Epithelial cell of prostate (primary cell): ENCODE results near the gene SDK1.

ENCODE experiments used
- DNase-seq: peaks from one replicate; pipeline ENCODE4 v3.0.0-alpha.2; 2011; ENCODE audit warnings: low read depth, low spot score
- H3K27ac ChIP-seq: fragments of 450-650 bp; 2 replicates; pipeline ENCODE4 v1.5.1; 2017; ENCODE audit warnings: mild to moderate bottlenecking

Gene SDK1

GRCh38 chr7:3987426-3987927 is 686.4 kb downstream of the SDK1 start:
- DNase-seq, result no peak
- H3K27ac ChIP-seq, result no peak overlapping the region

GRCh38 chr7:3989723-3990122 is 688.7 kb downstream of the SDK1 start:
- DNase-seq, result no peak
- H3K27ac ChIP-seq, result no peak overlapping the region

DNA sequence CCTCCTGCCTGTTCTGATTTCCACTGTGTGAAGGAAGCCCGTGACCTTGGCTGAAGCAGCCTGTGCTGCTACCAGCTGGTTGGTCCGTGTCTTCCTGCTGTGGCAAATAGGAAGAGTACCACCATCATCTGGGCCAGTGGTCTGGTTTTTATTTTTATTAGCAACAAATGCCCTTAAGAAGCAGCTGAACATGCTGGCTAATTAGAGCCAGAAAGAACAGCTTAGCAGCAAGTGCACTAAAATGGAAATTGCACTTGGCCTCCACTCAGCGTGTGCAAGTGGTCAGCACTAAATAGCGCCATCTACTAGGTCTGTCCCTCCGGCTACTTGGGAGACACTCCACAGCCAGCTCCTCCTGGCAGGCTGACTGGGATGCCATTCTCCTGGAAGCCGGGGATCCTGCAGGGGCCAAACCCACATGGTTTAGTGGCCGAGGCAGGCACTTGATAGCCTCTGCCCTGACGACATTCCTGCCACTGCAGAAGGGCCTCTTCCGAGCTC is 690.7 kb downstream of the SDK1 start:
- H3K27ac ChIP-seq, result no peak overlapping the region
- no peak for DNase-seq

GRCh38 chr7:3992841-3993240 is 691.8 kb downstream of the SDK1 start:
- no peak overlapping the region for H3K27ac ChIP-seq
- no peak for DNase-seq

- no peak for DNase-seq
- no peak overlapping the region for H3K27ac ChIP-seq
Measured at GRCh38 chr7:3994764-3995163, 693.7 kb downstream of the SDK1 start.

DNA sequence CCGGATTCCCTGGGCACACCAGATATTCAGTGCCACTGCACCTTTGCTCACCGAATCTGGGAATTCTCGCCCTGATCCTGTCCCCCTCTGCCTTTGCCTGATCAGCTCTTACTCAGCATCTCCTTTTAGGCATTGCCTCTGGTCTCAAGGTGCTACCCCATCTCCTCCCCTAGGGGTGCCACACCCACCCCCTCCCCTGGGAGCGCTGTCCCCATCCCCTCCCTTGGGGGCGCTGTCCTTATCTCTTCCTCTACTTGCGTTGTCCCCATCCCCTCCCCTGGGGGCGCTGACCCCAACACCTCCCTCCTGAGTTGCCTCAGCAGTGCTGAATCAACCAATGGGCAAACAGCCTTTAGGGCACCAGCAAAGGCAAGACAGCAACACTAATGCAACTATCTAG is 694.1 kb downstream of the SDK1 start:
- no peak overlapping the region for H3K27ac ChIP-seq

DNA sequence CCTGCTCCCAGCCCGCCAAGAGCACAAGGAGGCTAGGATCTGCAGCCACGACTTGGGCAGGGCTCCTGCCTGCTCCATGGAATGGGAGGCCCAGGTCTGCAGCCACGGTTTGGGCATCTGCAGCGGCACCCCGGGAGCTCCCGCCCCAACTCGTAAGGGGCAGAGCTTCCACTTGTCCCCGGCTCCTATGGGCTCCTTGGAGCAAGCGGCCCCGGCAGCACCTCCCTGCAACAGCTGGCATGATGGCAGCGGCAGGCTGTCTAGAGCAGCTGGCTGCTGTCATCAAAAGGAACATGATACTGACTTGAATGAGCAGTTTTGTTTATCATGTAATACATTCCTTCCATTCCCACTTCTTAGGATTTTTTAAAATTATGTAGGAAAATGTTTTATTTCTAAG is 697.0 kb downstream of the SDK1 start:
- H3K27ac ChIP-seq, result no peak overlapping the region
- DNase-seq, result no peak

More for the DNA sequence above, 694.1 kb downstream of the SDK1 start:
- no peak for DNase-seq

GRCh38 chr7:4000139-4000538 is 699.1 kb downstream of the SDK1 start:
- H3K27ac ChIP-seq, result no peak overlapping the region
- DNase-seq, result no peak

GRCh38 chr7:4000934-4001333 is 699.9 kb downstream of the SDK1 start:
- H3K27ac ChIP-seq, result no peak overlapping the region
- DNase-seq, result no peak

- H3K27ac ChIP-seq, result no peak overlapping the region
Measured at GRCh38 chr7:4001742-4002141, 700.7 kb downstream of the SDK1 start.

GRCh38 chr7:4003503-4003902 is 702.5 kb downstream of the SDK1 start:
- no peak for DNase-seq
- H3K27ac ChIP-seq, result no peak overlapping the region

More at GRCh38 chr7:4001742-4002141, 700.7 kb downstream of the SDK1 start:
- DNase-seq, result no peak

- DNase-seq, result peak; percentile 26
- H3K27ac ChIP-seq, result peak overlapping the region; percentile 33
Measured at GRCh38 chr7:4006687-4007086, 705.6 kb downstream of the SDK1 start.

DNA sequence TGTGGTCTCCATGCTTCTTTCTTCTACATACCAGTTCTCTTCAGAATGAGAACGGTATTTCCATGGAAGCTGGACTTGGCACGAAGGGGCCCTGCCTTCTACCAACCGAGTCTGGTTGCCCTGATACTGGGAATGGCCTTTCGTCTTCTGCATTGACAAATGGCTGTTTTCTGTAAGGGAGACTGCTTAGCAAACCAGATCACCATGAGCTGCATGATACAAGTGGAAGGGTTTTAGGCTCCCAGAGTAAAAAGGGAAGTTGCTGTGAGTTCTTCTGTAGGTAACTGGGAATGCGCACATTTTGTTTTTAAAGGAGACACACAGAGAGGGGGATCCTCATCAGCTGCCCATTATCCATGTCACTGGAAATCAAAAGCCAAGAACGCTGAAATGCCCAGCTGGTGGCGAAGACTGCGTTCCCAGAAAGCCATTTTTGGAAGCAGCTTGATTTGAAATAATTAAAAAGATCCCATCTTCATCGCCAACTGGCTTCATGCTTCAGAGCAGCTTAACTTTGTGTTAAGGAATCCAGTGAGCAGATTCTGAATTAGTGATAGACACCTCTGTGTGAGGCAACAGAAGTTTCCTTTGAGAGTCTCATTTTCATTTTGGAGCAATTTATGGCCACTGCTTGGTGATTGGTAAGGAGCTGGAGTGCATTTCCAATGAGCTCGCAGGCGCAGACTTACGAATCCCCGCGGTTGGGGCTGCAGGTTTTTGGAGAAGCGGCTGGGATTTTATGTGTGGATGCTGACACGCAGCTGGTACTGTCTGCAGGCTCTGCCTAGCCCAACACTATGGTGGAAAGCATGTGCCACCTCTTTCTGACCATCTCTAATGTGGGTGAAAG is 708.4 kb downstream of the SDK1 start:
- no peak overlapping the region for H3K27ac ChIP-seq

GRCh38 chr7:4010061-4010605 is 709.1 kb downstream of the SDK1 start:
- no peak overlapping the region for H3K27ac ChIP-seq
- no peak for DNase-seq

More for the DNA sequence above, 708.4 kb downstream of the SDK1 start:
- no peak for DNase-seq

DNA sequence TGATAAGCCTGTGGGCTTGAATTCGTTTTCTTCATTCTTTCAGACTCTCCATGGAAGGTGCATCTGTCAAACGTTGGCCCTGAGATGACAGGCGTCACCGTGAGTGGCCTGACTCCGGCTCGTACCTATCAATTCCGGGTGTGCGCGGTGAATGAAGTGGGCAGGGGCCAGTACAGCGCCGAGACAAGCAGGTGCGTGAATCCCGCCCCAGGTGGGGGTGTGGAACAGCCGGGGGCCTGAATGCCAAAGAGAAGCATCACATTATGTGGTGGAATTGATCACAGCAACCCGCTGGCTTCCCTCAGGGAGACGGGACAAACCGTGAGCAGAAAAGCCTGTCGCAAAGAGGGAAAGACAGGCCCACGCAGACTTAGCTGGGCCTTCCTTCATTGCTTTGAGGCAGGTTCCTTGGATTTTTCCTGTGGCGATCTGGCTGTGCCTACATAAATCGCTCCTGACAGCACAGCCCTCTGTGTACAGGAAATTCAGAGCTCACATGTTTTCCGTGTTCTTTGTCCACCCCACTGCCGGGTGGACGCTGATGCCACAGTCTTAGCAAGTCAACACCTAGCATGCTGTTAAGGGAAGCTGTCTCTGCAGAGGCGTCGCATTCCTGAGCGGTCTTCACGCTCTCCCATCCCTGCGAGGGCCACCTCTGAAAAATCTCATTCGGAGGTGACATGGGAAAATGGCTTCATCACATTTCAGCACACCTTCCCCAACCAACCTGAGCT is 710.0 kb downstream of the SDK1 start:
- H3K27ac ChIP-seq, result no peak overlapping the region
- no peak for DNase-seq

DNA sequence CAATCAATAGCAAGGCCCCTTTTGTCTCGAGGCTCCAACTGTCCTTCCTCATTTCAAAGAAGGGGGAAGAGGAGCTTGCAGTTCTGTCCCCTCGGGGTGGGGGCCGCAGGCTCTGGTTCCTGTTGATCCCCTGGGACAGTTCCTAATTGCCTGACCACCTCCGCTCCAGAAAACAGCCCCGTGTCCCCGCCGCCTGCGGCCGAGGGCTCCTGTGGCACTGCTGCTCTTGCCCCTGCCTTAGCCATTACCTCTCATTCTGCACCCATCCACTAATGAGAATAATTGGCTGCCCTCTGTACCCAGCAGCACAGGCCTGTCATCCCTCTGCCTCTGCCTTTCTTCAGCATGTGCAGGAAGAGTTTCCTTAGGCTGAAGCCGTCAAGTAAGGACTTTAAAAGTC is 712.7 kb downstream of the SDK1 start:
- no peak for DNase-seq
- H3K27ac ChIP-seq, result no peak overlapping the region

DNA sequence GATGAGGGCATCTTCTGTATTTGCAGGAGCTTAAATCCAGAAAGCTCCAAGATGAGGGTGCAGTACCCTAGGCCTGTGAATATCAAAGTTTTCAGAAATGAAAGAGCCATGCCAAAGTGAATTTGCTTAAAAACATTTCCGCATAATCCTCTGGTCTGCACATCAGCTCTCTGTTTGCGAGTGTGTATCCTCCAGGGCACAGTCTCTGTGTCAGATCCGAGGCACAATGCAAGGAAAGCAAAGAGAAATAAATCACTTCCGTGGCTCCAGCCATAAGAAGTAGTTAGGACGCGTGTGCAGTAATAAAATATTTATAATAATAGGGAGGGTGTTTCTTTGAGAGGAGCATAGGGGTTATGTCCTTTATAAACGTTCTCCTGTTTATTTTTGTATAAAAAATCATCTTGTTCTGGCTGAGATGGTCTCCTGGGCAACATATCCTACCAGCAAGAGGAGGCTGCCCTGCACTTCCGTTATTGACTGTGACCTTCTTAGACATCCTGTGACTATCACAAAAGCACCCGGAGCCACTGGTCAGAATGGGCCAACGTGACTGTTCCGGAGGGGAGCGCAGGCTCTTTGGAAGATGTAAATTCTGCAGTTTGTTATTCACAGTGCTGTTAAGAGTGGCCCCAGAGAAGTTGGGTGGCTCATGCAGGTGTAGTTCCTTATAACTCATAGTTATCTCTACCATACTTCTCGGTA is 713.4 kb downstream of the SDK1 start:
- no peak for DNase-seq
- H3K27ac ChIP-seq, result no peak overlapping the region

GRCh38 chr7:4015371-4015770 is 714.3 kb downstream of the SDK1 start:
- DNase-seq, result no peak
- H3K27ac ChIP-seq, result no peak overlapping the region

- DNase-seq, result no peak
- no peak overlapping the region for H3K27ac ChIP-seq
Measured at GRCh38 chr7:4015996-4016395, 714.9 kb downstream of the SDK1 start.

DNA sequence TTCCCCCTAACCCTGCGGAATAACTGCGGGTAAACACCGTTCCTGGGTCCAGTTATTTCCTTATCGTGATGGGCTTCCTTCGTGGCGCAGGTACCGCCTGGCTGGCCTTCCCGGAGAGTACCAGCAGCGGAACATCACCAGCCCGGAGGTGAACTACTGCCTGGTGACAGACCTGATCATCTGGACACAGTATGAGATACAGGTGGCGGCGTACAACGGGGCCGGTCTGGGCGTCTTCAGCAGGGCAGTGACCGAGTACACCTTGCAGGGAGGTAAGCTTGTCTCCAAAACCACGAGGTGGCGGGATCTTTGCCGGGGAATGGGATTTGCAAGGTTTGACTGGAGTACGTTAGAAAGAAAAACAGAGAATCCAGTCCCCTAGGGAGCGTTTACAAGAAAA is 716.0 kb downstream of the SDK1 start:
- H3K27ac ChIP-seq, result no peak overlapping the region
- no peak for DNase-seq
